C4-2B (cell line): ENCODE measurements around the gene P2RX7.

Experiments
- CTCF ChIP-seq: fragments of 450-650 bp; conservative IDR thresholded peaks from 2 replicates; pipeline ENCODE4 v1.5.1; 2017; ENCODE audit warnings: mild to moderate bottlenecking
- ZFX ChIP-seq: fragments of 450-650 bp; IDR thresholded peaks from 2 replicates; pipeline ENCODE4 v1.6.1; 2017

- TF ChIP-seq CTCF (no peak), ZFX (no peak)
Measured at GRCh38 chr12:121175383-121176119, 42.9 kb downstream of the P2RX7 start.
